ENCODE data around the gene CHRNB1. TPM values are rescaled to one million over a fixed set of nuclear protein-coding genes. Genes with fewer than 3 reads are reported as not detected.

Gene CHRNB1
- total and polyA plus RNA-seq, 10 of the 15 experiments (the other 5 are each of a cell fraction or from before 2014, with no cell fraction given) = 5.8 to 14.8 (median 11.3) TPM

- ATAC-seq = no peak
- H3K4me1 ChIP-seq (ENCODE audit: control insufficient read depth, insufficient read depth, low read length) = no peaks in the 10 kb centered on the region
- H3K9me3 ChIP-seq (replicated peaks; ENCODE audit: control insufficient read depth, insufficient read depth, low read length) = no peaks in the 10 kb centered on the region
- FAIRE-seq = no peak
- no peak overlapping the region for H3K9ac ChIP-seq (ENCODE audit: control insufficient read depth, insufficient read depth, low read length)
- WGBS (ENCODE audit: insufficient coverage, insufficient replicate concordance, low lambda C conversion rate, missing lambda C conversion rate) = 10% methylated on average over 5 of the region's 6 CpGs
- no TSS peak for BruUV-seq (replicated peaks)
- H3K79me2 ChIP-seq (ENCODE audit: control insufficient read depth, insufficient read depth, low read length) = no peaks in the 10 kb centered on the region
- no peak overlapping the region for H3K4me2 ChIP-seq (ENCODE audit: control insufficient read depth, insufficient read depth)
- no peak for TF ChIP-seq BCLAF1 (IDR thresholded peaks at IDR 0.05)
- no peak for TF ChIP-seq NR2C2 (IDR thresholded peaks at IDR 0.05; ENCODE audit: borderline replicate concordance, control insufficient read depth, insufficient read length, low read depth)
- TF ChIP-seq BACH1 (IDR thresholded peaks at IDR 0.05; ENCODE audit: borderline replicate concordance) = no peak
- no peak for TF ChIP-seq HDAC2 (IDR thresholded peaks at IDR 0.05)
- TF ChIP-seq NBN (IDR thresholded peaks at IDR 0.05) = no peak
- no peak for TF ChIP-seq SIX5 (IDR thresholded peaks at IDR 0.05; ENCODE audit: low read depth, low read length, severe bottlenecking)
- no peak for TF ChIP-seq BMI1 (IDR thresholded peaks at IDR 0.05; ENCODE audit: borderline replicate concordance)
- no peak for TF ChIP-seq BCL11A (IDR thresholded peaks at IDR 0.05; ENCODE audit: low read depth, low read length)
- H3K27ac ChIP-seq (ENCODE audit: control insufficient read depth, insufficient read depth) = no peak overlapping the region
- H3K36me3 ChIP-seq (ENCODE audit: control insufficient read depth in 2 of 2, insufficient read depth in 2 of 2, low read length in 1 of 2) = no peaks in the 10 kb centered on the region
- ChIA-PET RAD21 (ENCODE audit: unreplicated experiment) (interaction anchor here (1.1 kb wide), 1 partner anchor 9 kb away, joined by 5 read pairs; the partner anchor contains the start of gene TMEM256), POLR2A (no interaction called here), SMC1A (ENCODE audit: uncharacterized antibody, unreplicated experiment) (no interaction called here), CTCF (interaction anchor here (0.7 kb wide), 1 partner anchor 12 kb away, joined by 3 read pairs; no protein-coding TSS in a partner anchor)
- no peak for DNase-seq (ENCODE audit: low read depth, low spot score)
- no peaks in the 10 kb centered on the region for H4K20me1 ChIP-seq (ENCODE audit: control insufficient read depth, insufficient read depth)
- H2AFZ ChIP-seq (ENCODE audit: control insufficient read depth, low read depth, low read length) = no peak overlapping the region
- no peak overlapping the region for H3K4me3 ChIP-seq
- intact Hi-C loops (cut with micrococcal nuclease; ENCODE audit: unreplicated experiment) (no loop called here), in situ Hi-C loops (cut with MboI) (no loop called here)
- H3K27me3 ChIP-seq (replicated peaks in 1 of 2; ENCODE audit: control insufficient read depth in 2 of 2, insufficient read depth in 2 of 2, low read length in 1 of 2) = no peaks in the 10 kb centered on the region; a peak in 2 of 4 replicates
Measured at GRCh38 chr17:7413346-7413985, 31.4 kb upstream of the CHRNB1 start.

All from GM12878 (cell line).